GM23248 (cell line): Measurements from ENCODE around the gene AFF3. TPM values are rescaled to one million over a fixed set of nuclear protein-coding genes. Genes with fewer than 3 reads are reported as not detected.

ENCODE experiments used
- DNase-seq: peaks from one replicate; pipeline ENCODE4 v3.0.0-alpha.2; 2015
- H2AFZ ChIP-seq: fragments of 200-600 bp; sonication (generic); 2 replicates; pipeline ENCODE4 v1.6.1; 2016; ENCODE audit warnings: antibody characterized with exemption
- H3F3A ChIP-seq: fragments of 200-600 bp; sonication (generic); 2 replicates; pipeline ENCODE4 v1.6.1; 2016; ENCODE audit warnings: mild to moderate bottlenecking, antibody characterized with exemption, mixed run types; ENCODE audit not compliant: insufficient read depth
- H3K27ac ChIP-seq: fragments of 200-600 bp; sonication (generic); 2 replicates; pipeline ENCODE4 v1.5.1; 2016; ENCODE audit warnings: mild to moderate bottlenecking
- H3K27me3 ChIP-seq: fragments of 200-600 bp; sonication (generic); replicated peaks from 2 replicates; pipeline ENCODE4 v1.6.1; 2016; ENCODE audit warnings: mild to moderate bottlenecking; ENCODE audit not compliant: insufficient read depth
- H3K36me3 ChIP-seq: fragments of 200-600 bp; sonication (generic); 2 replicates; pipeline ENCODE4 v1.6.1; 2016; ENCODE audit warnings: low read depth, mild to moderate bottlenecking
- H3K4me1 ChIP-seq: fragments of 200-600 bp; sonication (generic); 2 replicates; pipeline ENCODE4 v1.6.1; 2016; ENCODE audit warnings: mild to moderate bottlenecking; ENCODE audit not compliant: insufficient read depth
- H3K4me2 ChIP-seq: fragments of 200-600 bp; sonication (generic); one replicate; pipeline ENCODE4 v1.6.1; 2016; ENCODE audit warnings: mild to moderate bottlenecking; ENCODE audit not compliant: unreplicated experiment
- H3K4me3 ChIP-seq: fragments of 200-600 bp; sonication (generic); 2 replicates; pipeline ENCODE4 v1.5.1; 2016; ENCODE audit warnings: mild to moderate bottlenecking
- H3K79me2 ChIP-seq: fragments of 200-600 bp; sonication (generic); 2 replicates; pipeline ENCODE4 v1.6.1; 2016; ENCODE audit warnings: mild to moderate bottlenecking; ENCODE audit not compliant: insufficient read depth
- H3K9ac ChIP-seq: fragments of 200-600 bp; sonication (generic); 2 replicates; pipeline ENCODE4 v1.6.1; 2016; ENCODE audit warnings: mild to moderate bottlenecking
- H3K9me2 ChIP-seq: fragments of 200-600 bp; sonication (generic); 2 replicates; pipeline ENCODE4 v1.6.1; 2016; ENCODE audit warnings: mixed run types, mild to moderate bottlenecking, moderate library complexity; ENCODE audit not compliant: insufficient read depth
- H3K9me3 ChIP-seq: fragments of 200-600 bp; sonication (generic); one replicate; pipeline ENCODE4 v1.6.1; 2017; ENCODE audit warnings: low read depth
- H4K20me1 ChIP-seq: fragments of 200-600 bp; sonication (generic); 2 replicates; pipeline ENCODE4 v1.6.0; 2016; ENCODE audit not compliant: insufficient read depth
- EZH2 ChIP-seq: fragments of 200-600 bp; sonication (generic); IDR thresholded peaks from 2 replicates; pipeline ENCODE4 v1.6.1; 2018; ENCODE audit warnings: antibody characterized with exemption, mild to moderate bottlenecking; ENCODE audit not compliant: insufficient read depth, poor library complexity, severe bottlenecking
- EZH2phosphoT487 ChIP-seq: fragments of 200-600 bp; sonication (generic); IDR thresholded peaks from 2 replicates; pipeline ENCODE4 v1.6.1; 2018; ENCODE audit warnings: antibody characterized with exemption, moderate library complexity, mild to moderate bottlenecking, low read depth; ENCODE audit not compliant: insufficient read depth
- WGBS, 2 experiments: methylation state at CpG; one replicate each; pipeline ENCODE4 v1.1.6; 2015 to 2017; ENCODE audit warnings: low lambda C conversion rate in 2 of 2, low coverage in 1 of 2; ENCODE audit errors: missing lambda C conversion rate in 2 of 2; 5-methylcytosine and 5-hydroxymethylcytosine counted together
- in situ Hi-C: fragments of 300-500 bp; cut with MboI; formaldehyde crosslinking; loops from 2 replicates; pipeline ENCODE4 v1.15.0; 2020
- polyA plus RNA-seq: library from polyadenylated mRNA; unstranded; fragments of >200 nt; fragmentation: Nextera tagmentation; extraction: Ambion mirVana; gene quantifications from 2 replicates; pipeline ENCODE4 v1.2.1, GENCODE V29; 2016
- total RNA-seq: library from RNA; depleted of rRNA; stranded (reverse); fragments of >200 nt; shearing (Covaris generic); gene quantifications from 2 replicates; pipeline ENCODE4 v1.2.3, GENCODE V29; 2014

Gene AFF3
- total and polyA plus RNA-seq, 2 experiments from 2014 or later = 0.56 to 0.86 TPM

- no peaks in the 10 kb centered on the region for H4K20me1 ChIP-seq
- no peak overlapping the region for H2AFZ ChIP-seq
- WGBS, 2 experiments = 91 to 92% methylated on average over 5 of the region's 5 CpGs
- H3K27me3 ChIP-seq = no peaks in the 10 kb centered on the region; the same call in none of the 2 replicates
- H3K4me1 ChIP-seq = no peaks in the 10 kb centered on the region
- H3K27ac ChIP-seq = no peak overlapping the region
- no peak for DNase-seq
- no peaks in the 10 kb centered on the region for H3K9me2 ChIP-seq
- in situ Hi-C loops = no loop called here
- H3F3A ChIP-seq = no peaks in the 10 kb centered on the region
- no peak overlapping the region for H3K9ac ChIP-seq
- no peak overlapping the region for H3K4me3 ChIP-seq
- TF ChIP-seq EZH2 (no peak), EZH2phosphoT487 (no peak)
- no peaks in the 10 kb centered on the region for H3K79me2 ChIP-seq
- no peak overlapping the region for H3K4me2 ChIP-seq
- no peaks in the 10 kb centered on the region for H3K36me3 ChIP-seq
- H3K9me3 ChIP-seq = no peaks in the 10 kb centered on the region
Measured at GRCh38 chr2:100063459-100063953, 78.9 kb downstream of the AFF3 start.

GRCh38 chr2:100062336-100062735 lies 80.1 kb downstream of the AFF3 start:
- Histone ChIP-seq H3K36me3 (no peaks in the 10 kb centered on the region), H3K4me2 (no peak overlapping the region), H3K9ac (no peak overlapping the region), H3K4me3 (no peak overlapping the region), H3K9me3 (no peaks in the 10 kb centered on the region), H2AFZ (no peak overlapping the region), H3K27me3 (no peaks in the 10 kb centered on the region; the same call in none of the 2 replicates), H3K27ac (no peak overlapping the region), H3K9me2 (no peaks in the 10 kb centered on the region), H3K79me2 (no peaks in the 10 kb centered on the region), H4K20me1 (no peaks in the 10 kb centered on the region), H3F3A (no peaks in the 10 kb centered on the region), H3K4me1 (peaks cover 8% of the 10 kb centered on the region)
- in situ Hi-C loops = no loop called here
- no peak for DNase-seq
- TF ChIP-seq EZH2 (no peak), EZH2phosphoT487 (no peak)
- WGBS, 2 experiments = 87 to 93% methylated on average over 5 of the region's 5 CpGs

GRCh38 chr2:100060875-100061274 lies 81.5 kb downstream of the AFF3 start:
- Histone ChIP-seq H3K4me2 (no peak overlapping the region), H3K36me3 (no peaks in the 10 kb centered on the region), H3K4me3 (no peak overlapping the region), H3K27ac (no peak overlapping the region), H2AFZ (no peak overlapping the region), H3K27me3 (no peaks in the 10 kb centered on the region; the same call in none of the 2 replicates), H3K9ac (no peak overlapping the region), H3K9me2 (no peaks in the 10 kb centered on the region), H4K20me1 (no peaks in the 10 kb centered on the region), H3F3A (no peaks in the 10 kb centered on the region), H3K4me1 (peaks cover 17% of the 10 kb centered on the region), H3K79me2 (no peaks in the 10 kb centered on the region), H3K9me3 (no peaks in the 10 kb centered on the region)
- in situ Hi-C loops = no loop called here
- WGBS, 2 experiments = 54 to 63% methylated on average over 4 of the region's 4 CpGs
- TF ChIP-seq EZH2 = no peak
- no peak for TF ChIP-seq EZH2phosphoT487
- no peak for DNase-seq

- no peaks in the 10 kb centered on the region for H3K36me3 ChIP-seq
- no peak overlapping the region for H3K27ac ChIP-seq
- H3K9me3 ChIP-seq = no peaks in the 10 kb centered on the region
- no peak for DNase-seq
- no peaks in the 10 kb centered on the region; the same call in 1 of the 2 replicates for H3K27me3 ChIP-seq
- H3K4me3 ChIP-seq = no peak overlapping the region
- H3F3A ChIP-seq = no peaks in the 10 kb centered on the region
- H3K9me2 ChIP-seq = no peaks in the 10 kb centered on the region
- in situ Hi-C loops = no loop called here
- no peak overlapping the region for H3K9ac ChIP-seq
- no peak for TF ChIP-seq EZH2phosphoT487
- no peak for TF ChIP-seq EZH2
- H3K4me2 ChIP-seq = no peak overlapping the region
- H4K20me1 ChIP-seq = no peaks in the 10 kb centered on the region
- peaks cover 17% of the 10 kb centered on the region for H3K4me1 ChIP-seq
- 18 to 38% methylated on average over 4 of the region's 4 CpGs for WGBS, 2 experiments
- no peak overlapping the region for H2AFZ ChIP-seq
- no peaks in the 10 kb centered on the region for H3K79me2 ChIP-seq
Measured at GRCh38 chr2:100059638-100060037, 82.8 kb downstream of the AFF3 start.

GRCh38 chr2:100057901-100058261 lies 84.5 kb downstream of the AFF3 start:
- Histone ChIP-seq H3K27ac (peak overlapping the region; percentile 9; the same call in 1 of the 2 replicates), H3K4me3 (no peak overlapping the region), H3K4me1 (peaks cover 17% of the 10 kb centered on the region), H3K9me2 (no peaks in the 10 kb centered on the region), H3K36me3 (no peaks in the 10 kb centered on the region), H3F3A (no peaks in the 10 kb centered on the region), H3K9ac (no peak overlapping the region), H3K4me2 (peak overlapping the region; percentile 26), H4K20me1 (no peaks in the 10 kb centered on the region), H3K9me3 (no peaks in the 10 kb centered on the region), H3K27me3 (no peaks in the 10 kb centered on the region), H3K79me2 (no peaks in the 10 kb centered on the region), H2AFZ (no peak overlapping the region)
- TF ChIP-seq EZH2phosphoT487 = no peak
- no peak for TF ChIP-seq EZH2
- in situ Hi-C loops = no loop called here
- DNase-seq = peak; percentile 36
